EH (cell line): ENCODE measurements around the gene SERF1A.
"Not testable (repeated sequence)": the region's sequence is repeated elsewhere in the genome, so short reads cannot be mapped to it uniquely, and the experiment has no call there.

Experiments
- DNase-seq: peaks from one replicate; pipeline ENCODE4 v3.0.0-alpha.2; 2015; ENCODE audit warnings: low read depth

The SERF1A gene

DNA sequence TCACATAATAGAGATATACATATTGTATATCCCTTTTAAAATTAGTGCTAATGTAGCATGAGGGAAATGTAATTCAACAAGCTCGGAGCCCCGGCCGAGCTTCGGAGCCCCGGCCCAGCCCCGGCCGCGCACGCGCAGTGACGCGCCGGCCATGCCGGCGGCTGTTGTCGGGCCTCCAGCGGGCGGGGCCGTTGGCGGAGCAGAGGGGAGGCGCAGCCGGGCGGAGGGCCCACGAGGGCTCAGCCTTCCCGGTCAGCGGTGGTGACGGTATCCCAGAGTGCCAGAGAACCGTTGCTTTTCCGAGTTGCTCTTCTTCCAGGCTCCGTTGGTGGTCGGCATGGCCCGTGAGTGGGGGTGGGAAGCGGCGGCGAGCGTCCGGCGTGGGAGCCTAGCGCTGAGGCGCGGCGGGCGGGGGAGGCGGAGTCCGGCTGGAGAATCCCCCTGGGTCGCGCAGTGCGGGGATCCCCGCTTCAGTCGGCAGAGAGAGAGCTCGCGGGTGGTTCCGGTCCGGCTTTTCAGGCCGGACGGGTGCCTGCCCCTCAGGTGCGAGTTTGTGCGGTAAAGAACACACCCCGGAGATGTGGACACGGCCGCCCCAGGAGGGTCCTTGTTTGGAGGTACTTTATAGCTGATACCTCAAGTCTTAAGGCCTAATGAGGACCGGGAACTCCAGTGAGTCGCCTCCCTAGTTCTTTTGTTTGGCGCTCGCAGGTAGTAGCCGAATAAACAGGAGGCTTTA lies at the start of gene SERF1A:
TSS of gene SERF1A (plus strand) at position 137 of the 739 bp plus-strand sequence. CDS start at position 338, 201 bp downstream.
- not testable (repeated sequence) for DNase-seq

- not testable (repeated sequence) for DNase-seq
Measured at GRCh38 chr5:70866778-70867177, 33.7 kb upstream of the SERF1A start.

- not testable (repeated sequence) for DNase-seq
Measured at GRCh38 chr5:70870626-70871025, 29.8 kb upstream of the SERF1A start.

- DNase-seq = not testable (repeated sequence)
Measured at GRCh38 chr5:70896076-70896475, 4.4 kb upstream of the SERF1A start.

DNA sequence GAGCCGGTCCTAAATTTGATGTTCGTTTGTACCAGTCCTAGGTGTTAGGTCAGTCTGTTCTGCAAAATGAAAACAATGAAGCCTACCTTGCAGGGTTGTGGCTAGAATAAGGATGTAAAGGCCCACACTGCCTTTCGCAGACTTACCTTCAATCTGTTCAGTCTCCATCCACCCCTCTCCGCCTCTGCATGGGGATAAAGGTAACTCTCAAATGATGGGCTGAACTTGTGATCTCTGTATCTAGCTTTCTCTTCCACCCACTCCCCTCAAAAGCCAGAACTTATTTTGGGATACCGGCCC lies 753 bp downstream of the SERF1A start:
- not testable (repeated sequence) for DNase-seq

GRCh38 chr5:70906624-70907023 lies 6.2 kb downstream of the SERF1A start:
- DNase-seq = not testable (repeated sequence)

DNA sequence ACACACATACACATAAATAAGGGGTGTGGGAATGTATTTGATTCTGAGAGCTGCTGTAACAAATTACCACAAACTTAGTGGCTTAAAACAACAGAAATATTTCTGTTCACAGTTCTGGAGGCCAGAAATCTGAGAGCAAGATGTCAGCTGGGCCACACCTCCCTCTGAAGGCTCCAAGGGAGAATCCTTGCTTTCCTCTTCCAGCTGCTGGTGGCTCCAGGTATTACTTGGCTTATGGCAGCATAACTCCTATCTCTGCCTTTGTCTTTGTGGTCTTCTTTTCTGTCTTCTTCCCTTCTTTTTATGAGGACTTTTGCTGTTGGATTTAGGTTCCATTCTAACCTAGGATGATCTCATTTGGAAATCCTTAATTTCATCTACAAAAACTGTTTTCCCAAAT lies 16.4 kb downstream of the SERF1A start:
- DNase-seq = not testable (repeated sequence)

GRCh38 chr5:70925211-70925562 lies 24.7 kb downstream of the SERF1A start:
- DNase-seq = not testable (repeated sequence)

DNA sequence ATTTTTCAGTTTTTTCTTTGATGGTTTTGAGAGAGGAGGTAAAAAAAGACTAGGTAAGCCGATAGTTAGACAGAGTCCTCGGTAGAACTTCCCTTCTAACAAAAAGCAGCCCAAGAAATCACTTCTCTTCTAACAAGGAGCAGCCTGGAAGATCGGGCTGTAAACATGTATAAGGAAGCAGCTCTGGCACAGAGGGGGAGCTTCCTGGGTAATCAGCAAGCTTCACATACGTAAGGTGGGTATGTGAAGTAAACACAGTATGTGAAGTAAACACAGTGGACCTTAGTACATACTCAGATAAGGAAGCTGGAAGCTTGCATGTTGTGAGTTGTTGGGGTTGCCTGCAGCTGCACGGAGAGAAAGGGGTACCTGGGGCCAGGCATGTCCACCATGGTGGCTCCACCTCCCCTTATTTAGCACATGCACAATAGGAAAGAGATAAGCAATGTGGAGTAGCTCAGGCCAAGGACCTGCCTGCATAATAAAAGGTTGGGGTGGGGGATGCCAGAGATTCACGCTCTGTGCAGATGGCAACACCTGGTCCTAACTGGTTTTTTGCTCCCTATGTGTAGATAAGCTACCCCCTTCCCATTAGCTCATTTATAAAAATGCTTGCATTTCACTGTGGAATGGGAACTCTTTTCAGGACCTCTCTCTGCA lies 31.4 kb downstream of the SERF1A start:
- not testable (repeated sequence) for DNase-seq

DNA sequence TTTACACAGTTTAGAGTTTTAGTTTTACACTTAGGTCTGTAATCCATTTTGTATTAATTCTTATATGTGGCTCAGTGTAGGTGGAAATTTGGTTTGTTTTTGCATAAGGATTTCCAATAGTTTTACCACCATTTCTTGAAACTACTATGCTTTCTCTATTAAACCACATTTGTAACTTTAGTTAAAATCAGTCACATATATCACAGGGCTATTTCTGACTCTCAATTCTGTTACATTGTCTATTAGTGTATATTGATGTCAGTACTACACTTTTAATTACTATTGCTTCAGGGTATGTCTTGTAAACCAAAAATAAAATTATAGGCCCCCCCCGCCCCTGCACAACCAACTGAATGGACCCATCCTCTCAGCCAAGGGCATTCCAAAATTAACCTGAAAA lies 32.1 kb downstream of the SERF1A start:
- not testable (repeated sequence) for DNase-seq

DNA sequence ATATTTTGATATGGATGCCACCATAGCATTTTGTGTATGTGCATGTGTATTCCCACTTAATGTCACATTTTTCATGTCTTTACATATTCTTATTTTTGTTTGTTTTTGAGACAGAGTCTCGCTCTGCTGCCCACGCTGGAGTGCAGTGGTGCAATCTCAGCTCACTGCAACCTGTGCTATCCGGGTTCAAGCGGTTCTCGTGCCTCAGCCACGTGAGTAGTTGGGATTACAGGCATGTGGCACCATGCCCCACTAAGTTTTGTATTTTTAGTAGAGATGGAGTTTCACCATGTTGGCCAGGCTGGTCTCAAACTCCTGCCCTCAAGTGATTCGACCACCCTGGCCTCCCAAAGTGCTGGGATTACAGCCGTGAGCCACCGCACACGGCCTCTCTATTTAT lies 52.6 kb downstream of the SERF1A start:
- not testable (repeated sequence) for DNase-seq
